HepG2 (cell line): ENCODE measurements around the gene TRIP6. TPM values are rescaled to one million over a fixed set of nuclear protein-coding genes. Genes with fewer than 3 reads are reported as not detected.

Experiments
- AKNA ChIP-seq: sonication (generic); formaldehyde crosslinking; IDR thresholded peaks from 2 replicates; pipeline ENCODE4 v1.4.0; 2020; ENCODE audit warnings: missing genetic modification reagents, borderline replicate concordance
- BORCS8-MEF2B ChIP-seq: sonication (generic); formaldehyde crosslinking; IDR thresholded peaks from 2 replicates; pipeline ENCODE4 v1.8.0; 2022; ENCODE audit warnings: mild to moderate bottlenecking, missing genetic modification reagents
- ETV5 ChIP-seq: IDR thresholded peaks from 2 replicates; pipeline ENCODE4 v1.6.1; 2018; ENCODE audit warnings: missing biosample characterization, missing genetic modification reagents, inconsistent platforms, borderline replicate concordance
- MAZ ChIP-seq, 2 experiments: sonication (generic) in 1 of 2; formaldehyde crosslinking in 1 of 2; IDR thresholded peaks; 2 replicates each; pipeline versions ENCODE4 v1.5.0 to v1.6.1; 2012 to 2020; ENCODE audit warnings: low read depth in 2 of 2, mild to moderate bottlenecking in 2 of 2, borderline replicate concordance in 1 of 2, improper control_type of control experiment in 1 of 2, low read length in 1 of 2, missing genetic modification reagents in 1 of 2, moderate library complexity in 1 of 2
- MTA3 ChIP-seq: sonication (generic); formaldehyde crosslinking; IDR thresholded peaks from 2 replicates; pipeline ENCODE4 v1.4.0; 2020; ENCODE audit warnings: missing genetic modification reagents
- PAWR ChIP-seq: sonication (generic); formaldehyde crosslinking; IDR thresholded peaks from 2 replicates; pipeline ENCODE4 v1.4.0; 2020; ENCODE audit warnings: missing genetic modification reagents, mild to moderate bottlenecking, borderline replicate concordance
- ZC3H13 ChIP-seq: sonication (generic); formaldehyde crosslinking; IDR thresholded peaks from 2 replicates; pipeline ENCODE4 v1.8.1; 2023; ENCODE audit warnings: mild to moderate bottlenecking, missing genetic modification reagents, moderate library complexity
- ZFY ChIP-seq: sonication (generic); formaldehyde crosslinking; IDR thresholded peaks from 2 replicates; pipeline ENCODE4 v1.4.0; 2020; ENCODE audit warnings: missing genetic modification reagents
- ZNF18 ChIP-seq: sonication (generic); formaldehyde crosslinking; IDR thresholded peaks from 2 replicates; pipeline ENCODE4 v1.8.0; 2022; ENCODE audit warnings: mild to moderate bottlenecking, missing genetic modification reagents; ENCODE audit not compliant: insufficient replicate concordance
- ZNF234 ChIP-seq: sonication (generic); formaldehyde crosslinking; conservative IDR thresholded peaks from 2 replicates; pipeline ENCODE4 v1.5.1; 2020; ENCODE audit warnings: mild to moderate bottlenecking, missing genetic modification reagents
- ZNF552 ChIP-seq: sonication (generic); formaldehyde crosslinking; IDR thresholded peaks from 2 replicates; pipeline ENCODE4 v1.9.0; 2022; ENCODE audit warnings: missing genetic modification reagents, mild to moderate bottlenecking, borderline replicate concordance
- ZNF670 ChIP-seq: sonication (generic); formaldehyde crosslinking; IDR thresholded peaks from 2 replicates; pipeline ENCODE4 v1.8.0; 2022; ENCODE audit warnings: mild to moderate bottlenecking, missing genetic modification reagents, borderline replicate concordance
- ZNF891 ChIP-seq: sonication (generic); formaldehyde crosslinking; IDR thresholded peaks from 2 replicates; pipeline ENCODE4 v1.5.0; 2020; ENCODE audit warnings: mild to moderate bottlenecking, missing genetic modification reagents
- polyA plus RNA-seq, 8 experiments: library from polyadenylated mRNA; depleted of rRNA in 3 of 8; stranded (reverse) in 7 of 8; unstranded in 1 of 8; fragments of >200 nt; fragmentation: Illumina TruSeq in 4 of 8; extraction: Trizol in 4 of 8; gene quantifications; 2 replicates each; pipeline versions ENCODE4 v1.2.1 to v1.2.3, GENCODE V29; 2011 to 2016; ENCODE audit warnings: low read depth in 4 of 8, missing spikeins in 1 of 8, mixed read lengths in 1 of 8; ENCODE audit not compliant: insufficient read depth in 1 of 8
- total RNA-seq, 5 experiments: library from RNA; depleted of rRNA; stranded (reverse); fragments of >200 nt; fragmentation: Illumina TruSeq; extraction: Trizol; gene quantifications; 2 replicates each; pipeline ENCODE4 v1.2.3, GENCODE V29; 2016; ENCODE audit warnings: low read depth in 1 of 5
- TF ChIP-seq, protein P1 (sequence below): fragments of 450-650 bp; IDR thresholded peaks from 2 replicates; pipeline ENCODE4 v1.6.1; 2017; ENCODE audit warnings: mild to moderate bottlenecking
- TF ChIP-seq, protein P2 (sequence below): sonication (generic); formaldehyde crosslinking; IDR thresholded peaks from 2 replicates; pipeline ENCODE4 v1.4.0; 2020; ENCODE audit warnings: mild to moderate bottlenecking, missing genetic modification reagents

Gene TRIP6
- total and polyA plus RNA-seq, 2 of the 13 experiments (the other 11 are each of a cell fraction or from before 2014, with no cell fraction given) = 0.34 to 0.38 TPM

DNA sequence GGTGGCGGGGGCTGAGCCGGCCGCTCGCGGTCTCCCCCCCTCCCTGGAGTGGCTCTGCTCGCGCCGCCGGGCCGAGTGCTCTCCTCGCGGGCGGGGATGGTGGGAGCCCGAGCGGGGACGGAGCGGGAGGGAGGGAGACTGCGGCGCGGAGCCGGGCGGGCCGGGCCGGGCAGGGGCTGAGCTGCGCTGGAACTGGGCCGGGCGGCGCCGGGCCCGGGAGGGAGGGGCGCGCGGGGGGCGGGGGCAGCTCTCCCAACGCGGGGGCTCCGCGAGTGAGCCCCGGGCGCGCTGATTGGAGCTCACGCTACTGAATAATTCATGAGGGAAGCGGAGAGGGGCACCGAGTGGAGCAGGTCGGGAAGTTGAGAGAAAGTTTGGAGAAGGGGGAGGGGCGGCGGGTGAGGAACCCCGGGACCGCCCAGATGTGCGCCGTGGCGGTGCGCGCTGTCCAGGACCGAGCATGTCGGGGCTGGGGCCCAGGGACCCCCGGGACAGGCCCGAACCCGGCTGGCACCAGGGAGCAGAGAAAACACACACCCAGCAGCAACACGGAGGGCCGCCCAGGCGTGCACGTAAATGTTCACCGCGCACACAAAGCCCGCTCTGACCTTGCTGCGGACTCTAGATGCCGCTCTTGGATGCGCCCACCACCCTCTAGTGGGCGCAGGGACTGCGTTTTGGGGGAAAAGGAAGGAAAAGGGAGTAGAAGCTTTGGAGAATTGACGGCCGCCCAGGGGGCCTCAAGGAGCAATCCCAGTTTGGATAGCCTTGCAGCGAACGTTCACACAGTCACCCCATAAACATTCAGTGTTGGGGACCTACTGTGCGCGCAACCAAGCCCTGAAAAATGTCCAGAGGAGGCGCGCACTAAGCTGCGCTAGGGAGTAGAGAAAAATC is 39.6 kb upstream of the TRIP6 start, which contains the start of gene EPHB4 (continued):
- no peak for TF ChIP-seq AKNA (CRISPR knock-in tag)
- TF ChIP-seq, protein P1, sequence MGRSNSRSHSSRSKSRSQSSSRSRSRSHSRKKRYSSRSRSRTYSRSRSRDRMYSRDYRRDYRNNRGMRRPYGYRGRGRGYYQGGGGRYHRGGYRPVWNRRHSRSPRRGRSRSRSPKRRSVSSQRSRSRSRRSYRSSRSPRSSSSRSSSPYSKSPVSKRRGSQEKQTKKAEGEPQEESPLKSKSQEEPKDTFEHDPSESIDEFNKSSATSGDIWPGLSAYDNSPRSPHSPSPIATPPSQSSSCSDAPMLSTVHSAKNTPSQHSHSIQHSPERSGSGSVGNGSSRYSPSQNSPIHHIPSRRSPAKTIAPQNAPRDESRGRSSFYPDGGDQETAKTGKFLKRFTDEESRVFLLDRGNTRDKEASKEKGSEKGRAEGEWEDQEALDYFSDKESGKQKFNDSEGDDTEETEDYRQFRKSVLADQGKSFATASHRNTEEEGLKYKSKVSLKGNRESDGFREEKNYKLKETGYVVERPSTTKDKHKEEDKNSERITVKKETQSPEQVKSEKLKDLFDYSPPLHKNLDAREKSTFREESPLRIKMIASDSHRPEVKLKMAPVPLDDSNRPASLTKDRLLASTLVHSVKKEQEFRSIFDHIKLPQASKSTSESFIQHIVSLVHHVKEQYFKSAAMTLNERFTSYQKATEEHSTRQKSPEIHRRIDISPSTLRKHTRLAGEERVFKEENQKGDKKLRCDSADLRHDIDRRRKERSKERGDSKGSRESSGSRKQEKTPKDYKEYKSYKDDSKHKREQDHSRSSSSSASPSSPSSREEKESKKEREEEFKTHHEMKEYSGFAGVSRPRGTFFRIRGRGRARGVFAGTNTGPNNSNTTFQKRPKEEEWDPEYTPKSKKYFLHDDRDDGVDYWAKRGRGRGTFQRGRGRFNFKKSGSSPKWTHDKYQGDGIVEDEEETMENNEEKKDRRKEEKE = no peak
- no peak for TF ChIP-seq PAWR (CRISPR knock-in tag)
- peak; percentile 74; the same call in 1 of the 2 replicates for TF ChIP-seq ZNF670 (CRISPR knock-in tag)
- TF ChIP-seq ZC3H13 = 0 out of 2 replicates have a peak, but pooled peaks have one; percentile 27
- peak; percentile 81 for TF ChIP-seq BORCS8-MEF2B (CRISPR knock-in tag)
- TF ChIP-seq ZNF18 (CRISPR knock-in tag) = peak; percentile 49
- TF ChIP-seq ETV5 (CRISPR knock-in tag) = peak; percentile 35; the same call in 1 of the 2 replicates
- TF ChIP-seq ZNF234 (CRISPR knock-in tag) = 0 out of 2 replicates have a peak, but pooled peaks have one; percentile 46
- 0 out of 2 replicates have a peak, but pooled peaks have one; percentile 54 for TF ChIP-seq ZNF552
- TF ChIP-seq, protein P2, sequence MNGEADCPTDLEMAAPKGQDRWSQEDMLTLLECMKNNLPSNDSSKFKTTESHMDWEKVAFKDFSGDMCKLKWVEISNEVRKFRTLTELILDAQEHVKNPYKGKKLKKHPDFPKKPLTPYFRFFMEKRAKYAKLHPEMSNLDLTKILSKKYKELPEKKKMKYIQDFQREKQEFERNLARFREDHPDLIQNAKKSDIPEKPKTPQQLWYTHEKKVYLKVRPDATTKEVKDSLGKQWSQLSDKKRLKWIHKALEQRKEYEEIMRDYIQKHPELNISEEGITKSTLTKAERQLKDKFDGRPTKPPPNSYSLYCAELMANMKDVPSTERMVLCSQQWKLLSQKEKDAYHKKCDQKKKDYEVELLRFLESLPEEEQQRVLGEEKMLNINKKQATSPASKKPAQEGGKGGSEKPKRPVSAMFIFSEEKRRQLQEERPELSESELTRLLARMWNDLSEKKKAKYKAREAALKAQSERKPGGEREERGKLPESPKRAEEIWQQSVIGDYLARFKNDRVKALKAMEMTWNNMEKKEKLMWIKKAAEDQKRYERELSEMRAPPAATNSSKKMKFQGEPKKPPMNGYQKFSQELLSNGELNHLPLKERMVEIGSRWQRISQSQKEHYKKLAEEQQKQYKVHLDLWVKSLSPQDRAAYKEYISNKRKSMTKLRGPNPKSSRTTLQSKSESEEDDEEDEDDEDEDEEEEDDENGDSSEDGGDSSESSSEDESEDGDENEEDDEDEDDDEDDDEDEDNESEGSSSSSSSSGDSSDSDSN (CRISPR knock-in tag) = peak; percentile 77
- TF ChIP-seq MTA3 (CRISPR knock-in tag) = no peak
- TF ChIP-seq ZFY = peak; percentile 88
- peak; percentile 76 for TF ChIP-seq ZNF891
- peak; percentile 66; the same call in 1 of the 2 replicates for TF ChIP-seq MAZ (IDR thresholded peaks at IDR 0.05; ENCODE audit: borderline replicate concordance, low read depth, low read length)
- no peak for TF ChIP-seq MAZ (CRISPR knock-in tag; IDR thresholded peaks at IDR 0.05; ENCODE audit: low read depth)
